SU-DHL-6 (cell line): ENCODE measurements around the gene ARID3B.

ENCODE experiments used
- H2AFZ ChIP-seq: fragments of 200-600 bp; sonication (generic); 2 replicates; pipeline ENCODE4 v1.6.1; 2014; ENCODE audit warnings: low read depth, mild to moderate bottlenecking, moderate library complexity, mixed read lengths, antibody characterized with exemption, low read length; ENCODE audit not compliant: severe bottlenecking
- H3F3A ChIP-seq: fragments of 200-600 bp; shearing (Covaris generic); 2 replicates; pipeline ENCODE4 v1.6.0; 2016; ENCODE audit warnings: antibody characterized with exemption, mild to moderate bottlenecking; ENCODE audit not compliant: insufficient read depth
- H3K27ac ChIP-seq: fragments of 200-600 bp; sonication (generic); 2 replicates; pipeline ENCODE4 v1.5.1; 2016; ENCODE audit warnings: low read depth, mild to moderate bottlenecking, low read length, moderate library complexity, mixed read lengths
- H3K27me3 ChIP-seq: fragments of 200-600 bp; sonication (generic), shearing (Covaris generic); 2 replicates; pipeline ENCODE4 v1.6.0; 2014; ENCODE audit warnings: mild to moderate bottlenecking, low read length
- H3K36me3 ChIP-seq: fragments of 200-600 bp; sonication (generic); 2 replicates; pipeline ENCODE4 v1.6.1; 2014; ENCODE audit warnings: mild to moderate bottlenecking, low read length, mixed read lengths
- H3K4me2 ChIP-seq: fragments of 300-600, 200-600 bp; shearing (Covaris generic), sonication (generic); 2 replicates; pipeline ENCODE4 v1.6.0; 2014; ENCODE audit warnings: low read length, low read depth, mild to moderate bottlenecking; ENCODE audit not compliant: poor library complexity, severe bottlenecking
- H3K4me3 ChIP-seq: fragments of 200-600 bp; sonication (generic); 2 replicates; pipeline ENCODE4 v1.5.1; 2014; ENCODE audit warnings: antibody characterized with exemption, low read length, mild to moderate bottlenecking, mixed read lengths; ENCODE audit not compliant: insufficient read depth, poor library complexity, severe bottlenecking
- H3K79me2 ChIP-seq: fragments of 200-600 bp; sonication (generic); 2 replicates; pipeline ENCODE4 v1.6.1; 2014; ENCODE audit warnings: mild to moderate bottlenecking, low read length, moderate library complexity; ENCODE audit not compliant: insufficient read depth
- H3K9ac ChIP-seq: fragments of 200-600 bp; sonication (generic); 2 replicates; pipeline ENCODE4 v1.7.0; 2014; ENCODE audit warnings: mild to moderate bottlenecking, low read length
- H3K9me2 ChIP-seq: fragments of 200-600 bp; sonication (generic); replicated peaks from 2 replicates; pipeline ENCODE4 v1.6.1; 2014; ENCODE audit warnings: low read length; ENCODE audit not compliant: insufficient read depth
- H3K9me3 ChIP-seq: fragments of 200-600 bp; sonication (generic); 2 replicates; pipeline ENCODE4 v1.6.1; 2014; ENCODE audit warnings: low read length, mixed read lengths; ENCODE audit not compliant: insufficient read depth
- H4K20me1 ChIP-seq: fragments of 200-600 bp; sonication (generic); 2 replicates; pipeline ENCODE4 v1.6.1; 2014; ENCODE audit warnings: low read depth, mild to moderate bottlenecking, antibody characterized with exemption, low read length, moderate library complexity, mixed read lengths
- CTCF ChIP-seq: fragments of 200-600 bp; sonication (generic); IDR thresholded peaks from one replicate; pipeline ENCODE4 v1.5.1; 2017; ENCODE audit warnings: antibody characterized with exemption, mild to moderate bottlenecking, low read length, moderate library complexity; ENCODE audit not compliant: insufficient read depth, poor library complexity, severe bottlenecking
- EZH2phosphoT487 ChIP-seq: fragments of 200-600 bp; sonication (generic), shearing (Covaris generic); conservative IDR thresholded peaks from 2 replicates; pipeline ENCODE4 v1.6.1; 2018; ENCODE audit warnings: mild to moderate bottlenecking, antibody characterized with exemption, low read length, moderate library complexity, mixed read lengths

The ARID3B gene

DNA sequence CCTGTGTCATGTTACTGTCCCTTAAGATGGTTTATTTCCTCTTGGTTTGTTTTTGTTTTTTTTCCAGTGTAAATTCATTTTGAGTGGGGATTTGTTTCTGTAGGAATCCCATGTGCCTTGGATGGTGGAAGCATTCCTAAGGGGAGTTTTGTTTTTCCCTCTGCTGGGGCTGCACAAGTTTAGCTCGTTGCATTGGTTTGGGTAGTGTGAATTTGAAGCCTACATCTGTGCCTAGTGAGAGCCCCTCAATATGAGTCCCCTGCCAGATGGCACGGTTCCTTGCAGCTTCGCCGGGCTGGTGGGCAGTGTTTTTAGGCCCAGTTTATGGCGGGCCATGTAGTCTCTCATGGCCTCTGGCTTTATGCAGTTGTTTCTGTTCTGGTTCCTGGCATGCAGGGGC, 17.7 kb downstream of the ARID3B start:
- Histone ChIP-seq H3K27me3 (0 out of 2 replicates have a peak, but pooled peaks cover 4% of the 10 kb centered on the region), H3K4me3 (no peak overlapping the region), H3K79me2 (no peaks in the 10 kb centered on the region), H3K4me2 (no peak overlapping the region), H3K9ac (no peak overlapping the region), H4K20me1 (no peaks in the 10 kb centered on the region), H2AFZ (no peak overlapping the region), H3K36me3 (no peaks in the 10 kb centered on the region), H3K9me3 (no peaks in the 10 kb centered on the region), H3K9me2 (no peaks in the 10 kb centered on the region), H3F3A (no peaks in the 10 kb centered on the region), H3K27ac (no peak overlapping the region)
- TF ChIP-seq CTCF = no peak
- no peak for TF ChIP-seq EZH2phosphoT487

DNA sequence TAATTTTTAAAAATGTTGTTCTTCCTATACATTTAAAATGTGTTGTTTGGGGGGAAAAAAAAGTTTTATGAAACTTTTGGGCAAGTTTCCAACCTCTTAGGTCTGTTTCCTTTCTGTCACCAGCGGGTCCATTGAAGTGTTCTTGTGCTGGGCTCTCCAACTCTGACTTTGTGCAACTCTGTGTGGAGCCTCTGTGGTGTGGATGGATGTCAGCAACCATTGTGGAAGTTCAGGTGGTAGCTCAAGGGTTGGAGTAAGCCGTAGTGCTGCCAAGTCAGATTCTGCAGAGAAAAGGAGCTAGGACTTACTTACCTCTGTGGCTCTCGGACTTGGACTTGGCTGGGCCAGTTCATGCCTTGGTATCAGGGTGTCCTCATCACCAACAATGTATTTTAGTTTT, 22.4 kb downstream of the ARID3B start:
- no peaks in the 10 kb centered on the region for H4K20me1 ChIP-seq
- no peak overlapping the region for H3K27ac ChIP-seq
- no peak overlapping the region for H3K9ac ChIP-seq
- no peaks in the 10 kb centered on the region for H3K79me2 ChIP-seq
- H3F3A ChIP-seq = no peaks in the 10 kb centered on the region
- 0 out of 2 replicates have a peak, but pooled peaks cover 4% of the 10 kb centered on the region for H3K27me3 ChIP-seq
- no peaks in the 10 kb centered on the region for H3K36me3 ChIP-seq
- no peak overlapping the region for H3K4me2 ChIP-seq
- no peaks in the 10 kb centered on the region for H3K9me3 ChIP-seq
- no peaks in the 10 kb centered on the region for H3K9me2 ChIP-seq
- no peak overlapping the region for H3K4me3 ChIP-seq
- no peak overlapping the region for H2AFZ ChIP-seq
- TF ChIP-seq CTCF = no peak
- TF ChIP-seq EZH2phosphoT487 = no peak

GRCh38 chr15:74564182-74564581, 23.2 kb downstream of the ARID3B start:
- Histone ChIP-seq H3K4me2 (no peak overlapping the region), H3K36me3 (no peaks in the 10 kb centered on the region), H3K4me3 (no peak overlapping the region), H3K9me3 (no peaks in the 10 kb centered on the region), H2AFZ (no peak overlapping the region), H3K27ac (no peak overlapping the region), H3K79me2 (no peaks in the 10 kb centered on the region), H4K20me1 (no peaks in the 10 kb centered on the region), H3F3A (no peaks in the 10 kb centered on the region), H3K9ac (no peak overlapping the region), H3K9me2 (no peaks in the 10 kb centered on the region), H3K27me3 (no peaks in the 10 kb centered on the region)
- TF ChIP-seq CTCF (no peak), EZH2phosphoT487 (no peak)
